HepG2 (cell line): ENCODE measurements around the gene SHC1. TPM values are rescaled to one million over a fixed set of nuclear protein-coding genes. Genes with fewer than 3 reads are reported as not detected.

Source experiments
- BHLHE40 ChIP-seq: IDR thresholded peaks from 2 replicates; pipeline ENCODE4 v1.6.1; 2011; ENCODE audit warnings: low read length, improper control_type of control experiment
- BRD4 ChIP-seq: sonication (generic); formaldehyde crosslinking; IDR thresholded peaks from 2 replicates; pipeline ENCODE4 v1.4.0; 2020; ENCODE audit warnings: missing genetic modification reagents
- CEBPZ ChIP-seq: IDR thresholded peaks from 2 replicates; pipeline ENCODE4 v1.6.1; 2012; ENCODE audit warnings: low read length, improper control_type of control experiment
- HBP1 ChIP-seq: IDR thresholded peaks from 2 replicates; pipeline ENCODE4 v1.6.1; 2016; ENCODE audit warnings: low read depth, control low read depth
- KDM3A ChIP-seq: IDR thresholded peaks from 2 replicates; pipeline ENCODE4 v1.6.1; 2018; ENCODE audit warnings: low read depth, missing compliant biosample characterization
- MAFK ChIP-seq, 2 experiments: IDR thresholded peaks in 1 of 2; conservative IDR thresholded peaks in 1 of 2; 2 replicates each; pipeline ENCODE4 v1.6.1; 2011; ENCODE audit warnings: improper control_type of control experiment in 2 of 2, low read length in 2 of 2
- TBX3 ChIP-seq: fragments of 450-650 bp; IDR thresholded peaks from 2 replicates; pipeline ENCODE4 v1.6.1; 2017; ENCODE audit warnings: antibody characterized with exemption, mild to moderate bottlenecking, inconsistent platforms, borderline replicate concordance
- ZBTB46 ChIP-seq: sonication (generic); formaldehyde crosslinking; IDR thresholded peaks from 2 replicates; pipeline ENCODE4 v1.4.0; 2020; ENCODE audit warnings: mild to moderate bottlenecking, missing genetic modification reagents, borderline replicate concordance
- ZBTB8A ChIP-seq: sonication (generic); formaldehyde crosslinking; IDR thresholded peaks from 2 replicates; pipeline ENCODE4 v1.4.0; 2020; ENCODE audit warnings: mild to moderate bottlenecking, low read depth, missing genetic modification reagents, borderline replicate concordance
- ZNF205 ChIP-seq: IDR thresholded peaks from 2 replicates; pipeline ENCODE4 v1.6.1; 2018; ENCODE audit warnings: missing biosample characterization, missing genetic modification reagents
- ZNF383 ChIP-seq: sonication (generic); formaldehyde crosslinking; IDR thresholded peaks from 2 replicates; pipeline ENCODE4 v1.4.0; 2020; ENCODE audit warnings: missing genetic modification reagents, mild to moderate bottlenecking, borderline replicate concordance
- ZNF761 ChIP-seq: sonication (generic); formaldehyde crosslinking; conservative IDR thresholded peaks from 2 replicates; pipeline ENCODE4 v1.4.0; 2020; ENCODE audit warnings: mild to moderate bottlenecking, missing genetic modification reagents
- ZNF777 ChIP-seq: sonication (generic); formaldehyde crosslinking; IDR thresholded peaks from 2 replicates; pipeline ENCODE4 v1.4.0; 2020; ENCODE audit warnings: missing genetic modification reagents
- ZNF788 ChIP-seq: sonication (generic); formaldehyde crosslinking; IDR thresholded peaks from 2 replicates; pipeline ENCODE4 v1.5.0; 2020; ENCODE audit warnings: mild to moderate bottlenecking, missing genetic modification reagents, borderline replicate concordance
- polyA plus RNA-seq, 8 experiments: library from polyadenylated mRNA; depleted of rRNA in 3 of 8; stranded (reverse) in 7 of 8; unstranded in 1 of 8; fragments of >200 nt; fragmentation: Illumina TruSeq in 4 of 8; extraction: Trizol in 4 of 8; gene quantifications; 2 replicates each; pipeline versions ENCODE4 v1.2.1 to v1.2.3, GENCODE V29; 2011 to 2016; ENCODE audit warnings: low read depth in 4 of 8, missing spikeins in 1 of 8, mixed read lengths in 1 of 8; ENCODE audit not compliant: insufficient read depth in 1 of 8
- total RNA-seq, 5 experiments: library from RNA; depleted of rRNA; stranded (reverse); fragments of >200 nt; fragmentation: Illumina TruSeq; extraction: Trizol; gene quantifications; 2 replicates each; pipeline ENCODE4 v1.2.3, GENCODE V29; 2016; ENCODE audit warnings: low read depth in 1 of 5
- TF ChIP-seq, protein P1 (sequence below): sonication (generic); formaldehyde crosslinking; conservative IDR thresholded peaks from 2 replicates; pipeline ENCODE4 v1.8.0; 2022; ENCODE audit warnings: mild to moderate bottlenecking, moderate library complexity, missing genetic modification reagents
- TF ChIP-seq, protein P2 (sequence below): sonication (generic); formaldehyde crosslinking; IDR thresholded peaks from 2 replicates; pipeline ENCODE4 v1.4.0; 2020; ENCODE audit warnings: mild to moderate bottlenecking, missing genetic modification reagents

SHC1 gene
- total and polyA plus RNA-seq, 2 of the 13 experiments (the other 11 are each of a cell fraction or from before 2014, with no cell fraction given) = 52.0 to 137 TPM

- TF ChIP-seq HBP1 (no peak), TBX3 (no peak; the same call in 1 of the 2 replicates), ZBTB8A (CRISPR knock-in tag) (peak; percentile 40; the same call in 1 of the 2 replicates), MAFK (conservative IDR thresholded peaks at IDR 0.05 in 1 of 2, IDR thresholded peaks at IDR 0.05 in 1 of 2; ENCODE audit: low read length in 2 of 2) (no peak), ZNF761 (CRISPR knock-in tag) (peak; percentile 68; the same call in 1 of the 2 replicates), BHLHE40 (peak; percentile 87), ZNF383 (CRISPR knock-in tag) (no peak), ZNF788 (CRISPR knock-in tag) (peak; percentile 88; the same call in 1 of the 2 replicates), CEBPZ (no peak), ZBTB46 (no peak), ZNF205 (CRISPR knock-in tag) (0 out of 2 replicates have a peak, but pooled peaks have one; percentile 56), BRD4 (peak; percentile 72; the same call in 1 of the 2 replicates), KDM3A (CRISPR knock-in tag) (peak; percentile 86; the same call in 1 of the 2 replicates), ZNF777 (0 out of 2 replicates have a peak, but pooled peaks have one; percentile 41)
- TF ChIP-seq, protein P1, sequence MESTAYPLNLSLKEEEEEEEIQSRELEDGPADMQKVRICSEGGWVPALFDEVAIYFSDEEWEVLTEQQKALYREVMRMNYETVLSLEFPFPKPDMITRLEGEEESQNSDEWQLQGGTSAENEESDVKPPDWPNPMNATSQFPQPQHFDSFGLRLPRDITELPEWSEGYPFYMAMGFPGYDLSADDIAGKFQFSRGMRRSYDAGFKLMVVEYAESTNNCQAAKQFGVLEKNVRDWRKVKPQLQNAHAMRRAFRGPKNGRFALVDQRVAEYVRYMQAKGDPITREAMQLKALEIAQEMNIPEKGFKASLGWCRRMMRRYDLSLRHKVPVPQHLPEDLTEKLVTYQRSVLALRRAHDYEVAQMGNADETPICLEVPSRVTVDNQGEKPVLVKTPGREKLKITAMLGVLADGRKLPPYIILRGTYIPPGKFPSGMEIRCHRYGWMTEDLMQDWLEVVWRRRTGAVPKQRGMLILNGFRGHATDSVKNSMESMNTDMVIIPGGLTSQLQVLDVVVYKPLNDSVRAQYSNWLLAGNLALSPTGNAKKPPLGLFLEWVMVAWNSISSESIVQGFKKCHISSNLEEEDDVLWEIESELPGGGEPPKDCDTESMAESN = peak; percentile 79
- TF ChIP-seq, protein P2, sequence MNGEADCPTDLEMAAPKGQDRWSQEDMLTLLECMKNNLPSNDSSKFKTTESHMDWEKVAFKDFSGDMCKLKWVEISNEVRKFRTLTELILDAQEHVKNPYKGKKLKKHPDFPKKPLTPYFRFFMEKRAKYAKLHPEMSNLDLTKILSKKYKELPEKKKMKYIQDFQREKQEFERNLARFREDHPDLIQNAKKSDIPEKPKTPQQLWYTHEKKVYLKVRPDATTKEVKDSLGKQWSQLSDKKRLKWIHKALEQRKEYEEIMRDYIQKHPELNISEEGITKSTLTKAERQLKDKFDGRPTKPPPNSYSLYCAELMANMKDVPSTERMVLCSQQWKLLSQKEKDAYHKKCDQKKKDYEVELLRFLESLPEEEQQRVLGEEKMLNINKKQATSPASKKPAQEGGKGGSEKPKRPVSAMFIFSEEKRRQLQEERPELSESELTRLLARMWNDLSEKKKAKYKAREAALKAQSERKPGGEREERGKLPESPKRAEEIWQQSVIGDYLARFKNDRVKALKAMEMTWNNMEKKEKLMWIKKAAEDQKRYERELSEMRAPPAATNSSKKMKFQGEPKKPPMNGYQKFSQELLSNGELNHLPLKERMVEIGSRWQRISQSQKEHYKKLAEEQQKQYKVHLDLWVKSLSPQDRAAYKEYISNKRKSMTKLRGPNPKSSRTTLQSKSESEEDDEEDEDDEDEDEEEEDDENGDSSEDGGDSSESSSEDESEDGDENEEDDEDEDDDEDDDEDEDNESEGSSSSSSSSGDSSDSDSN = peak; percentile 84
These were observed 9.1 kb downstream of the SHC1 start, which contains the start of gene PYGO2 (continued) for GRCh38 chr1:154961207-154962155.
